ENCODE results near the gene USP49.

DNA sequence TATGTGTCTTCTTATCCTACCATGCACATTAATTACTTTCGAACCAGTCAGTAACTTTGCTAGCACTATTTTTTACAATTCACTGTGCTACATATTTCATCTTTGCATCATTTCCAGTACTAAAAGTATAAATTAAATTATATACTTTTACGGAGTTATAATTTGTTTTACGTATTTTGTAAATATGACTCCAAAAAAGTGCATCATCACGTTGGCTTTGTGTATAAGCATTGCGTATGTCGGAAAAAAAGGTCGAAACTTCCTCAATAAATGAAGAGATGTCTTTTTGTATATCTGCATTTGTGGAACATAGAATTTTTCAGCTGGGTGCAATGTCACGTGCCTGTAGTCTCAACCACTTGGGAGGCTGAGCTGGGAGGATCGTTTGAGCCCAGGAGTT, 52.0 kb downstream of the USP49 start:
- TF ChIP-seq EP300 (IDR thresholded peaks at IDR 0.05) (no peak), POLR2A (IDR thresholded peaks at IDR 0.05) (no peak)
- TF ChIP-seq, protein P1, sequence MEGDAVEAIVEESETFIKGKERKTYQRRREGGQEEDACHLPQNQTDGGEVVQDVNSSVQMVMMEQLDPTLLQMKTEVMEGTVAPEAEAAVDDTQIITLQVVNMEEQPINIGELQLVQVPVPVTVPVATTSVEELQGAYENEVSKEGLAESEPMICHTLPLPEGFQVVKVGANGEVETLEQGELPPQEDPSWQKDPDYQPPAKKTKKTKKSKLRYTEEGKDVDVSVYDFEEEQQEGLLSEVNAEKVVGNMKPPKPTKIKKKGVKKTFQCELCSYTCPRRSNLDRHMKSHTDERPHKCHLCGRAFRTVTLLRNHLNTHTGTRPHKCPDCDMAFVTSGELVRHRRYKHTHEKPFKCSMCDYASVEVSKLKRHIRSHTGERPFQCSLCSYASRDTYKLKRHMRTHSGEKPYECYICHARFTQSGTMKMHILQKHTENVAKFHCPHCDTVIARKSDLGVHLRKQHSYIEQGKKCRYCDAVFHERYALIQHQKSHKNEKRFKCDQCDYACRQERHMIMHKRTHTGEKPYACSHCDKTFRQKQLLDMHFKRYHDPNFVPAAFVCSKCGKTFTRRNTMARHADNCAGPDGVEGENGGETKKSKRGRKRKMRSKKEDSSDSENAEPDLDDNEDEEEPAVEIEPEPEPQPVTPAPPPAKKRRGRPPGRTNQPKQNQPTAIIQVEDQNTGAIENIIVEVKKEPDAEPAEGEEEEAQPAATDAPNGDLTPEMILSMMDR (IDR thresholded peaks at IDR 0.05): no peak
